GM23248 (cell line): ENCODE measurements around the gene BCL2L12.

Experiments used
- EZH2 ChIP-seq: fragments of 200-600 bp; sonication (generic); IDR thresholded peaks from 2 replicates; pipeline ENCODE4 v1.6.1; 2018; ENCODE audit warnings: antibody characterized with exemption, mild to moderate bottlenecking; ENCODE audit not compliant: insufficient read depth, poor library complexity, severe bottlenecking
- EZH2phosphoT487 ChIP-seq: fragments of 200-600 bp; sonication (generic); IDR thresholded peaks from 2 replicates; pipeline ENCODE4 v1.6.1; 2018; ENCODE audit warnings: antibody characterized with exemption, moderate library complexity, mild to moderate bottlenecking, low read depth; ENCODE audit not compliant: insufficient read depth

GRCh38 chr19:49699364-49699763 lies 33.6 kb downstream of the BCL2L12 start:
- TF ChIP-seq EZH2 (no peak), EZH2phosphoT487 (no peak)
